GM23338 (cell line): Measurements from ENCODE around the gene KDM1A.

Source experiments
- CTCF ChIP-seq, 2 experiments: fragments of 200-600 bp in 1 of 2; sonication (generic) in 1 of 2; conservative IDR thresholded peaks; 2 replicates each; pipeline versions ENCODE4 v1.5.1 to v1.6.1; 2016 to 2017; ENCODE audit warnings: antibody characterized with exemption in 2 of 2, low read depth in 2 of 2, mild to moderate bottlenecking in 2 of 2, moderate library complexity in 1 of 2
- JUNB ChIP-seq: IDR thresholded peaks from one replicate; pipeline ENCODE4 v1.6.1; 2016; ENCODE audit warnings: antibody characterized with exemption; ENCODE audit not compliant: unreplicated experiment
- REST ChIP-seq: IDR thresholded peaks from one replicate; pipeline ENCODE4 v1.6.1; 2018; ENCODE audit warnings: antibody characterized with exemption; ENCODE audit not compliant: unreplicated experiment

GRCh38 chr1:23065385-23065784 lies 46.1 kb downstream of the KDM1A start:
- TF ChIP-seq REST (no peak), JUNB (no peak), CTCF (conservative IDR thresholded peaks at IDR 0.05; ENCODE audit: low read depth in 2 of 2) (no peak)
